Measurements from ENCODE around the gene LILRA2. TPM values are rescaled to one million over a fixed set of nuclear protein-coding genes. Genes with fewer than 3 reads are reported as not detected.

The LILRA2 gene
- total RNA-seq (2014; rRNA removed; shearing (Covaris generic)) (not detected in 2 replicates), polyA plus RNA-seq (2016; fragmentation: Nextera tagmentation; extraction: Ambion mirVana) (not detected in 2 replicates)
- long read RNA-seq, result 0 reads

GRCh38 chr19:54573330-54573872 is at the start of gene LILRA2:
Gene LILRA2 (plus strand): TSS chr19:54573790. CDS start chr19:54573879, 89 bp downstream.
- Histone ChIP-seq H3K79me2 (replicated peaks; ENCODE audit: insufficient read depth) (no peaks in the 10 kb centered on the region), H3K9me2 (ENCODE audit: insufficient read depth) (no peaks in the 10 kb centered on the region), H2AFZ (no peak within 1 kb of the TSS), H3K4me1 (ENCODE audit: insufficient read depth) (no peaks in the 10 kb centered on the region), H3K4me3 (no peak within 1 kb of the TSS), H3K4me2 (no peak within 1 kb of the TSS), H3K27me3 (ENCODE audit: insufficient read depth) (no peaks in the 10 kb centered on the region), H3K27ac (ENCODE audit: low read depth) (no peak within 1 kb of the TSS), H3K36me3 (ENCODE audit: insufficient read depth) (no peaks in the 10 kb centered on the region), H4K20me1 (replicated peaks; ENCODE audit: insufficient read depth) (no peaks in the 10 kb centered on the region), H3F3A (replicated peaks; ENCODE audit: low read depth) (no peaks in the 10 kb centered on the region)
- no peak within 1 kb of the TSS for H3K4me3 Mint-ChIP-seq
- H3K27ac Mint-ChIP-seq, result no peak within 1 kb of the TSS
- no peaks in the 10 kb centered on the region for H3K4me1 Mint-ChIP-seq
- H3K36me3 Mint-ChIP-seq (ENCODE audit: low read depth), result peaks cover 24% of the 10 kb centered on the region
- peaks cover 6% of the 10 kb centered on the region for H3K27me3 Mint-ChIP-seq (ENCODE audit: insufficient read depth, low read depth, poor library complexity)
- H3K9me3 Mint-ChIP-seq, result peaks cover 100% of the 10 kb centered on the region
- no peak for TF ChIP-seq REST (IDR thresholded peaks at IDR 0.05; ENCODE audit: unreplicated experiment)
- no peak for TF ChIP-seq ZNF331 (CRISPR knock-in tag; IDR thresholded peaks at IDR 0.05; ENCODE audit: low read depth)
- no peak for TF ChIP-seq CTCF (conservative IDR thresholded peaks at IDR 0.05; ENCODE audit: low read depth in 2 of 2)
- no peak for DNase-seq (ENCODE audit: low spot score)
- ATAC-seq, result no peak

DNA sequence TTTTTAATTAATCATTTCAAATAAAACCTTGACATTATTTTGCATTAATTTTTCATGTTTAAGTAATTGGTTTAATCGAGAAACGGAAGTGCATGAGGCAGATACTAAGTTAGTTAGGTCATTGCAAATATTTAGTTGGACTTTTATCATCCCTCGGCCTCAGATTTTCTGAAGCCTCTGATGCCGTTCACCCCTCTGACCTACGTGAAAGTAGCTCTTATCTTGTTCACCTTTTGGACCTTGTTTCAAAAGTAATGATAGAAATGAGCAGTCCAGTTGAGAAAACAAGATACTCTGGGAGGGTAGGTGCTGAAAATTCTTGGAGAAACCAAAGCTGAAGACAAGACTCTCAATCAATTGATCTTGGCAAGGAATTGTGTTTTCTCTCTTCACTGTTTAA is 48.0 kb upstream of the LILRA2 start:
- Mint-ChIP-seq H3K4me1 (no peaks in the 10 kb centered on the region), H3K27me3 (ENCODE audit: insufficient read depth, low read depth, poor library complexity) (peaks cover 6% of the 10 kb centered on the region), H3K27ac (no peak overlapping the region), H3K36me3 (ENCODE audit: low read depth) (peaks cover 54% of the 10 kb centered on the region), H3K9me3 (peaks cover 97% of the 10 kb centered on the region), H3K4me3 (no peak overlapping the region)
- DNase-seq (ENCODE audit: low spot score) (no peak), ATAC-seq (no peak)
- no peaks in the 10 kb centered on the region for H3F3A ChIP-seq (replicated peaks; ENCODE audit: low read depth)
- no peak for TF ChIP-seq STAT1 (IDR thresholded peaks at IDR 0.05; ENCODE audit: unreplicated experiment)
- no peak for TF ChIP-seq POLR2AphosphoS5 (IDR thresholded peaks at IDR 0.05; ENCODE audit: low read depth)
- TF ChIP-seq ZNF331 (CRISPR knock-in tag; IDR thresholded peaks at IDR 0.05; ENCODE audit: low read depth), result no peak
- TF ChIP-seq EZH2phosphoT487 (IDR thresholded peaks at IDR 0.05; ENCODE audit: unreplicated experiment), result no peak
- H3K4me1 ChIP-seq (ENCODE audit: insufficient read depth), result no peaks in the 10 kb centered on the region
- H3K4me3 ChIP-seq, result no peak overlapping the region
- peaks cover 3% of the 10 kb centered on the region; the same call in 1 of the 2 replicates for H3K36me3 ChIP-seq (ENCODE audit: insufficient read depth)
- H3K27me3 ChIP-seq (ENCODE audit: insufficient read depth), result no peaks in the 10 kb centered on the region
- no peaks in the 10 kb centered on the region; the same call in 1 of the 2 replicates for H3K9me2 ChIP-seq (ENCODE audit: insufficient read depth)
- H4K20me1 ChIP-seq (replicated peaks; ENCODE audit: insufficient read depth), result no peaks in the 10 kb centered on the region
- H2AFZ ChIP-seq, result no peak overlapping the region
- H3K4me2 ChIP-seq, result no peak overlapping the region
- no peaks in the 10 kb centered on the region for H3K79me2 ChIP-seq (replicated peaks; ENCODE audit: insufficient read depth)
- no peak overlapping the region for H3K27ac ChIP-seq (ENCODE audit: low read depth)
